GM21360 (cell line): Measurements from ENCODE around the gene DYNLT4.
"Not testable (repeated sequence)": the region's sequence is repeated elsewhere in the genome, so short reads cannot be mapped to it uniquely, and the experiment has no call there.

ENCODE experiments used
- ATAC-seq: cut with Tn5 transposase; IDR thresholded peaks from one replicate; pipeline ENCODE4 v1.9.1; 2021; ENCODE audit warnings: mild to moderate bottlenecking, moderate library complexity; ENCODE audit not compliant: unreplicated experiment

The DYNLT4 gene

DNA sequence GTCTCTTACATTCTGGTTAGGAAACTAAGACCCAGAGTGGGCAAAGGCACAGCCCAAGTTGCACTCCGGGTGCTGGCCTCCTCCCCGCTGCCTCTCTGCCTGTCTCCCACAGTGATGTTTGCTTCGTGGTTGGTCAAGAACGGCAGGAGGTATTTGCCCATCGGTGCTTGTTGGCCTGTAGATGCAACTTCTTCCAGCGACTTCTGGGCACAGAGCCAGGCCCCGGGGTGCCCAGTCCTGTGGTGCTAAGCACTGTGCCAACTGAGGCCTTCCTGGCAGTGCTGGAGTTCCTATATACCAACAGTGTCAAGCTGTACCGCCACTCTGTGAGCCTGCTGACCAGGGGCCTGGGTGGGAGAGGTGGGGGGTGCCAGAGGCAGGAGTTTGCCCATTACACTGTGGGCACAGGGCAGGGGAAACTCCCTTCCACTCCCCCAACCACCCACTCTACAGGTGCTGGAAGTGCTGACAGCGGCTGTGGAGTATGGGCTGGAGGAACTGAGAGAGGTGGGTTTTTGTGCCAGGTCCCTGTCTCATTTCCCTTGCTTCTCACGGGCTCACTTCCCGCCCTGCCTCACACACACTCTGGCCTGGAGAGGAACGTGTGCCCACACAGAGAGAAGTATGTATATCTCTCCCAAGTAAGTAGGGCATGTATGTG, 3.1 kb upstream of the DYNLT4 start:
- no peak for ATAC-seq

DNA sequence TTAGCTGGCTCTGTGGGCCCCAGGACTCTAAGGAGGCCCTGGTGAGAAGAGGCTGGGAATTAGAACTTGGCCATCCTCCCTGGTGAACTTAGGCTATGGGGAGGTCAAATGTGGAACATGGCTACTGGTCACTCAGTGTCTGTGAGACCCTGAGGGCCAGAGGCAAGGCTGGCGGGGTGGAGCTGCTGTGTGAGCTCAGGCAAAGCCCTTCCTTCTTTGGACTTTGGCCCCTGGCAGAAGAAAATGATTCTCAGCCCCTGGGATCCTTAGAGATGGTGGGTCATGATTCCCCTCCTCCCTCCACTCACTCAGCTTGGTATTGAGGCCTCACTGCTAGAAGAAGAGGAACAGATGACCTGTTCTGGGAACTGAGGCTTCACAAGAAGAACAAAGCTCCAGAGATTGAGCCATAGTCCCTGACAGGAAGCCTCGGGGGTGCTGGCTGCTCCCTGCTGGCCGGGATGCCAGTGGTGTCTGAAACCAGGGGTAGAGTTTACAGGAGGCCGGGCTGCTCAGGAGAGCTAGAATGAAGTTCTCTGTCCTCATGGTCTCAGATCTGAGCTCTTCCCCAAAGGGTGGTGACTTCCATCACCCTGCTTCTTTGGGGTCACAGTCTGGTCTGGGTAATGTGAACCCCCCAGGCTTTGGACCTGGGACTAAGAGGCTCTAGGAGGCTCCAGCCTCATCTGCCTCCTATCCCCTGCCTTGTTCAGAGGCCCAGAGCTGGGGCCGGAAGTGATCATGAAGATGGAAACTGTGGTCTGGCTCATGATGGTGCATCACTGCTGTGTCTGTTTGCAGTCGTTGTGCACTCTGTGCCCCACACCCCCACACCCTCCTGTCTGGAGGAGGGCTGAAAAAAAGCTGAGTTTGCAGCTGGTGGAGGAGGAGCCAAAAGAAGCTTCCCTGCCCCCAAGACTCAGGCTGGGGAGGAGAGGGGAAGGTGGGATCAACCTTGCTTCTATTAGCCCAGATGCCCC, 2.1 kb upstream of the DYNLT4 start:
- no peak for ATAC-seq

DNA sequence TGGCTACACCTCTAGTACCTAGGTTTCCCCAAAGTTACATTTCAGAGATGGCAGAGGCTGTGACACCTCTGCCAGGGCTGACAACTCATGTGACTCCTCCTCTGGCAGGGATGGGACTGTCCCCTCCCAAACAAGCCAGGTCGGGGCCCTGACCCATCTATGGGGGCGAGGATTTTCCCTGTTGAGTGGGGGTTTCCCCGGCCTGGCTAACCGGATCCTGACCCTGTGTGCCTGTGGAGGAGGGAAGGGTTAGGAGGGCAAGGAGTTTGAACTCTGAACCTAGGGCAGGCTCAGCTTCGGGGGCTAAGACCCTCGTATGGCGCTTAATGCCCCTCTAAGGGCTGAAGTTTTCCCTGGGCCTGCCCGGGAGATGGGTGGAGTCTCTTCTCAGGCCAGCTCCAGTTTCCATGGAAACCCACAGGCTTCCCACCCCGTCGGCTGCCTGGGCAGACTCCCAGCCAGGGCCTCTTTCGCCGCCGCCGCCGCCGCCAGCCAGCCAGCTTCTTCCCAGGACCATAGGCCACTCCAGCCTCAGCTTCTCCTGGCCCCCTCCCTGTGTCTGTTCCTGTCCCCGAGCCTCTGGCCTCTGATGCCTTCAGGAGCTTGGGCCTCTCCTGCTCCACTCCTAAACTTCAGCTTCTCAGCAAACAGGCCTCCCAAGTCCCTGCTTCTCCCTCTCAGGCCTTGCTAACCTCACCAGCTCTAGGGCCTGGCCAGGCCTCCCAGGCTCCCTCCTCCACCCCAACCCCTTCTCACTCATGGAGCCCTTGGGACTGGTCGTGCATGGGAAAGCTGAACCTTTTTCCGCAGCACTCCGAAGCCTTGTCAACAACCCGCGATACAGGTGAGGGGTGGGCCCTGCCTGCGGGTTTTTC, 1.1 kb upstream of the DYNLT4 start, which contains the start of gene BTBD19:
TSS of gene BTBD19 (plus strand) at position 461 of the 875 bp plus-strand sequence. CDS start at position 759, 298 bp downstream.
- peak; percentile 29 for ATAC-seq

- peak; percentile 31 for ATAC-seq
These were observed 362 bp upstream of the DYNLT4 start for GRCh38 chr1:44807364-44808062.

DNA sequence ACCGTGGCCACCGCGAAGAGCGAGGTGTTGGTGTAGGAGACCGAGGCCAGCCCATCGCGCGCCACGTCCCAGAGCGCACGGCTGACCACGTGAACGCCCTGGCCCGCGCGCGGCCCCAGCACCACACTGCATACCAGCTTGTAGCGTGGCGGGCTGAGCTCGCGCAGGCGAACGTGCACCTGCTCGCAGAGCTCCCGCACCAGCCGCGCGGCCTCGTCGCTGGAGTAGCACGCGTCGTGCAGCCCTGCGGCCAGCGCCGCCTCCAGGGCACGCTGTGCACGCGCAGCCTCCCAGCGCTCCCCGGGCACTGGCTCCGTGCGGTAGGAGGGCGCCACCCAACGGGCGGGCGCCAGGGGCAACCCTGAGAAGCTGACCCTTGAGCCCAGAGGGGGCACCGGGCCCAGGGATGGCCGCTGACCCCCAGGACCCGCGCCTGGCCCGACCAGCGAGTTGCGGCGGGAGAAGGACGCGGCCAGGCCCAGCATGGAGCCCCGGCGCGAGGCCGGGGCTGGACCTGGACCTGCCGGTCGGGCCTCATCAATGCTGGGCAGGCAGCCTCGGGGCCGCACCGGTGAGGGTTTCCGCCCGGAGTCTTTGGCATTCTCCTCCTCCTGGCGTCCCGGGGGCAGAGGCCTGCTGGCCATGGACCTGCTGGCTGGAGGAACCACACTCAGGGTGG, 987 bp downstream of the DYNLT4 start:
- ATAC-seq = no peak

GRCh38 chr1:44805311-44806024, 1.7 kb downstream of the DYNLT4 start:
- no peak for ATAC-seq

GRCh38 chr1:44803312-44804095, 3.6 kb downstream of the DYNLT4 start:
- no peak for ATAC-seq

DNA sequence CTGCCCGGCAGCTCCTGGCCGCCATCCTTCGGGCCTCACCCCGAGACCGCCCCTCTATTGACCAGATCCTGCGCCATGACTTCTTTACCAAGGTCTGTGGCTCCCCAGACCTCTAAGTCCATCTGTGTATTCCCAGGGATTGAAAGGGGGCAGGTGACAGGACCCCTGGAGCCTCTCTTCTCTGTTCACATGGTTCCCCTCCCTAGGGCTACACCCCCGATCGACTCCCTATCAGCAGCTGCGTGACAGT, 4.2 kb downstream of the DYNLT4 start:
- ATAC-seq = no peak

- ATAC-seq = no peak
These were observed 4.7 kb downstream of the DYNLT4 start for GRCh38 chr1:44802306-44803061.

- no peak for ATAC-seq
These were observed 5.5 kb downstream of the DYNLT4 start for GRCh38 chr1:44801491-44802305.

- ATAC-seq = peak; percentile 79
These were observed 7.2 kb downstream of the DYNLT4 start, which contains the start of gene PLK3 for GRCh38 chr1:44799770-44800584. TSS of gene PLK3 (plus strand) at chr1:44800377. CDS start at chr1:44800464, 87 bp downstream.

DNA sequence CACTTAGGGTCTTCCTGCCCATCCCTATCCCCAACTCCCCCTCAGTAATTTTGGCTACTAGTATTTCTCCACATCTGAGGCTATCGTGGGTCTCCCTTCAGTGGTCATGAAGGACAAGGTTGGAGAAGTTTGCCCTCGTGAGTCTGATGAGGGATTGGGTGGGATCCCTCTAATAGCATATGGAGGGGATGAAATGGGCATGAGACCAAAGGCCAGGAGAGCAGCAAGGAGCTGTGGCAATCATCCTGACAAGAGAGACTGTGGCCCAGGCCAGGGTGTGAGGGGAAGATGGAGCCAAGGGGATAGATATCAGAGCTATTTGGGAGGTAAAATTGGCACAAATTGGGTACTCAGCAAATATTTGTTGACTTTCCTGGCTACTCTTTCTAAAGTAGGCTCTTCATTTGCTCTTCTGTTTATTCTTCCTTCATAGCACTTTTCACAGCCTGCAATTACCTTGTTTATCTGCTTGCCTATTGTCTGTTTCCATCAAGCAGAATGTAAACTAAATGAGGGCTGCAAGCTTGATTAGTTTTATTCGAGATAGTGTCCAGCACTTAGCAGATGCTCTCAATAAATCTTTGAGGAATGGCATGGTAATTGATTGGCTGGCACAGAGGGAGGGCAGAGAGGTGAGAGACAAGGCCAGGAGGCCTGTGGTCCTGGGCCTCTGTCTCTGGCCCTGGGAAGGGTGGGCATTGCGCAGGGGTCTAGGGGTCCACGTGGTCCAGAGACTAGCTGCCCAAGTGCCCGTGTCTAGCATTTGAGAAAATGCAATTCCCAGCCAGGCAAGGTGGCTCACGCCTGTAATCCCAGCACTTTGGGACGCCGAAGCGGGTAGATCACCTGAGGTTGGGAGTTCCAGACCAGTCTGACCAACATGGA, 8.4 kb downstream of the DYNLT4 start:
- no peak for ATAC-seq

GRCh38 chr1:44797886-44798285, 9.3 kb downstream of the DYNLT4 start:
- not testable (repeated sequence) for ATAC-seq

DNA sequence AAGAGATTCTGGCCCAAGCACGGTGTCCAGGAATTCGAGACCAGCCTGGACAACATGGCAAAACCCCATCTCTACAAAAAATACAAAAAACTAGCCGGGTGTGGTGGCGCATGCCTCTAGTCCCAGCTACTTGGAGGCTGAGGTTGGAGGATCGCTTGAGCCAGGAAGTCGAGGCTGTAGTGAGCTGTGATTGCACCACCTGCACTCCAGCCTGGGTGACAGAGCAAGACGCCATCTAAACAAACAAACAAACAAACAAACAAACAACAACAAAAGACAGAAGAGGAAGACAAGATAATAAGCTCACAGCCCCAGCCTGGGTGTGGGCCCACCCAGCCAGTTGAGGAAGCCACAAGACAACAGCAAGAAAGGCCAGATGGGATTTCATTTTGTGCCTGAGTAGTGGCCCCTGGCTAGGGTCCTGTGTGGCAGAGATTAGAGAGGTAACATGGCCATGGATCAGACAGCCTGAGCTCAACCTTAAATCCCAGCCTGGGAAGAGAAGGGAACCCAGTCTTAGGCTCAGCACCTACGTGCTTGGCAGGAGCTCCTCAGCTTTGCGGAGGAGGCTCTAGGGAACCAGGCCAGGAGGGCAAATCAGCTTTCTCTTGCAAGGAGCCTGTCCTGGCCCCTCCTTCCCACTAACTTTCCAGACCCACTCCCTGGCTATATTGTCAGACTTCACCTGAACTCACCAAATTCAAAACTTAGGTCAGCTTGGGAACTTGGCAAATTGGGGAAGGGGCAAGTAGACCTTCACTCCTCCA, 14.2 kb downstream of the DYNLT4 start:
- no peak for ATAC-seq
